Left colon (tissue), 2 donors: ENCODE data around the gene MGAT1. TPM values are rescaled to one million over a fixed set of nuclear protein-coding genes. Genes with fewer than 3 reads are reported as not detected.
"Not testable (repeated sequence)": the region's sequence is repeated elsewhere in the genome, so short reads cannot be mapped to it uniquely, and the experiment has no call there.

Experiments used
- ATAC-seq: fragments of 200-7000 bp; cut with Tn5 transposase; one replicate; pipeline ENCODE4 v1.9.1; 2020; ENCODE audit warnings: mild to moderate bottlenecking, moderate library complexity
- DNase-seq, 2 donors: peaks; one replicate each; pipeline ENCODE4 v3.0.0-alpha.2; 2020
- intact Hi-C, 2 donors: fragments of 100-400 bp; cut with DNase I in 1 of 2; cut with micrococcal nuclease in 1 of 2; formaldehyde crosslinking; loops; one replicate each; pipeline versions ENCODE4 v1.11.2 to v1.14.0; 2022; cut with DNase I, micrococcal nuclease
- total RNA-seq, 2 donors: library from RNA; stranded (reverse); fragmentation: NEBNext Ultra II Directional; extraction: Animal tissue kit (Norgen Biotek cat#: 25700); gene quantifications; one replicate each; pipeline ENCODE4 v1.2.1, GENCODE V29; 2021
- donor health status: DM: no; HTN: no; CAD: no.
- donor health status: DM: yes; HTN: yes; CAD: no.

The MGAT1 gene
- total RNA-seq, 2 donors from 2014 or later: 85.6 to 101 TPM

- ATAC-seq (no peak), DNase-seq (no peak)
- intact Hi-C loops: no loop called here
Observed at GRCh38 chr5:180790524-180790923, 12.1 kb downstream of the MGAT1 start.

DNA sequence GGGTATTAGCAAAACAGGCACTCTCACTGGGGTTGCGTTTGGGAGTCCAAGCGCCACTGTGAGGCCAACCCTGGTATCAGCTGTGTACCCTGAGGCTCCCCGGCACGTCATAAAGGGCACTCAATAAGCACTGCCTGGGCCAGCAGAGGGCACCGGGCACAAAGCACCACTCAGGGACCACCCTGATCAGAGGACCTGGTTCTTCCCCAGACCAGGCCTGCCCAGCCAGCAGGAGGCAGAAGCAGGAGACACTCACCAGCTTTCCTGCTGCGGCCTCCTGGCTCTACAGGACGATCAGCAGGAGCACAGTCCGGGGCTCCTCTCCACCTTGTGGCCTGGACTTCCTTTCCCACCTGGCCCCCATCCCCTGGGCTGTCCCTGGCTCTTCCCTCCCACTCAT lies 12.6 kb downstream of the MGAT1 start:
- ATAC-seq (peak; percentile 18), DNase-seq (no peak)
- intact Hi-C loops: no loop called here

- not testable (repeated sequence) for DNase-seq, ATAC-seq
- intact Hi-C loops: loop anchor here in 1 of 2 donors (10.0 kb wide), 2 partner anchors 66 to 366 kb away; no protein-coding TSS in a partner anchor
Observed at GRCh38 chr5:180788651-180789410, 13.8 kb downstream of the MGAT1 start.

DNA sequence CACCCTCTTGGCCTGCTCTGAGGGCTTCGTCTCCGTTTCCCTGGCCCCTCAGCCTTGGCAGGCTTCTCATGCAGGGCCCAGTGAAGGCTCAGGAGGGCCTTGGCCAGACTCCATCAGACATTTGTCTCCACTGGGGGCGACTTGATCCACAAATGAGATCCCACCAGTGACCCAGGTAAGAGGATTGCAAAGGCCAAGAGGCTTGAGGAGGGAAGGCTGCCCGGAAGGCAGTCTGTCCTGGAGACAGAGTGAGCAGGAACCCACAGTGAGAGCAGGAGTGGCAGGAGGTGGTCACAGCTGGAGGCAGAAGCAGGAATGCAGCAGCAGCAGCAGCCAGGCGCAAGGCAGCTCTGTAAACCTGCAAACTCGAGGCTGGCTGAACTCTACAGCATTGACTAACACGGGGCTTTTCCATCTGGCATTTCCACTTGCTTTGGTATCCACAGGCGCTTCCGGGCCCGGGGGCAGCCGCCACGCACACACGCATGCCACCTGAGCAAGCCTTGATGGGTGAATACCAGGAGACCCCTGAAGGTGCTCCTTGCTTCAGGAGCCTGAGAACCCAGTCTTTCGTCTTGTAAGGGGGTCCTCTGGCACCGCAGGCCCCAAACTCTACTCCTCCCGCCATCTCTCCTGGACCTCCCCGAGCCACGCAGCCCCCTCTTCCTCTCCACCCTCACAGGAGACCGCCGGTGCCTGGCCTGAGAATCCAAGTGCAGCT lies 14.7 kb downstream of the MGAT1 start:
- ATAC-seq (no peak), DNase-seq (no peak)
- intact Hi-C loops: loop anchor here in 1 of 2 donors (10.0 kb wide), 2 partner anchors 67 to 367 kb away; no protein-coding TSS in a partner anchor

- no peak for DNase-seq
- ATAC-seq: no peak
- intact Hi-C loops: loop anchor here in 1 of 2 donors (10.0 kb wide), 2 partner anchors 68 to 368 kb away; no protein-coding TSS in a partner anchor
Observed at GRCh38 chr5:180786531-180787398, 15.8 kb downstream of the MGAT1 start.

- intact Hi-C loops: loop anchor here in 1 of 2 donors (10.0 kb wide), 2 partner anchors 69 to 369 kb away; no protein-coding TSS in a partner anchor
- no peak for DNase-seq
Observed at GRCh38 chr5:180785794-180786221, 16.8 kb downstream of the MGAT1 start.

GRCh38 chr5:180785121-180785781 lies 17.4 kb downstream of the MGAT1 start:
- ATAC-seq (peak; percentile 16), DNase-seq (no peak)
- intact Hi-C loops: loop anchor here in 1 of 2 donors (10.0 kb wide), 2 partner anchors 70 to 370 kb away; no protein-coding TSS in a partner anchor

More at GRCh38 chr5:180785794-180786221, 16.8 kb downstream of the MGAT1 start:
- ATAC-seq: no peak

DNA sequence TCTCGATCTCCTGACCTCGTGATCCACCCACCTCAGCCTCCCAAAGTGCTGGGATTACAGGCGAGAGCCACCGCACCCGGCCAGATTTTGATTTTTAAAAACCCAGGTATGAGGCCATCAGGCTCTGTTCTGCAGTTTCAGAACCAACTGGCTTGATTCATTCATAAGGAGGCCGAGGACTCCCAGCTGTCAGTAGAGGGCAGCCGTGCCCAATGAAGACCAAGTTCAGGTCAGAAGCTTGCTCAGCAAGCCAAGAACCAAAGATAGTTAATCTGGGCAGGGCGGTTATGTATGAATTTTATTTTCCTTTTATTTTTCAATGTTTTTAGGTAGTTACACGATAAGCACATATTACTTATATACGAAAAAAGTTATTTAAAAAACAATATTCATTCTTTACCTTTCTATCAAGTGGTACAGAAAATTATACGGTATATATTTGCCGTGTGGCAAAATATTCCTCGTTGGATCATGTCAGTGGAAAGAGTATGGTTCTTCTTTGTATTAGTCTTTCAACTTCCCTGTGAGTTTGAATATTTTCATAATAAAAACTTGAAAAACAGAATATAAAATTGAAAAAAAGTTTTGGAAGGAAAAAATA lies 18.0 kb downstream of the MGAT1 start:
- DNase-seq (peak; percentile 74 to 86), ATAC-seq (peak; percentile 93)
- intact Hi-C loops: loop anchor here in 1 of 2 donors (10.0 kb wide), 2 partner anchors 70 to 370 kb away; no protein-coding TSS in a partner anchor

- ATAC-seq: no peak
- intact Hi-C loops: loop anchor here in 1 of 2 donors (10.0 kb wide), 2 partner anchors 71 to 371 kb away; no protein-coding TSS in a partner anchor
Observed at GRCh38 chr5:180783340-180784052, 19.1 kb downstream of the MGAT1 start.

GRCh38 chr5:180782748-180783147 lies 19.9 kb downstream of the MGAT1 start:
- no peak for DNase-seq
- intact Hi-C loops: loop anchor here in 1 of 2 donors (10.0 kb wide), 2 partner anchors 72 to 372 kb away; no protein-coding TSS in a partner anchor
- no peak for ATAC-seq

More at GRCh38 chr5:180783340-180784052, 19.1 kb downstream of the MGAT1 start:
- no peak for DNase-seq

GRCh38 chr5:180781900-180782326 lies 20.7 kb downstream of the MGAT1 start:
- intact Hi-C loops: loop anchor here in 1 of 2 donors (10.0 kb wide), 2 partner anchors 73 to 373 kb away; no protein-coding TSS in a partner anchor
- DNase-seq, ATAC-seq: not testable (repeated sequence)

DNA sequence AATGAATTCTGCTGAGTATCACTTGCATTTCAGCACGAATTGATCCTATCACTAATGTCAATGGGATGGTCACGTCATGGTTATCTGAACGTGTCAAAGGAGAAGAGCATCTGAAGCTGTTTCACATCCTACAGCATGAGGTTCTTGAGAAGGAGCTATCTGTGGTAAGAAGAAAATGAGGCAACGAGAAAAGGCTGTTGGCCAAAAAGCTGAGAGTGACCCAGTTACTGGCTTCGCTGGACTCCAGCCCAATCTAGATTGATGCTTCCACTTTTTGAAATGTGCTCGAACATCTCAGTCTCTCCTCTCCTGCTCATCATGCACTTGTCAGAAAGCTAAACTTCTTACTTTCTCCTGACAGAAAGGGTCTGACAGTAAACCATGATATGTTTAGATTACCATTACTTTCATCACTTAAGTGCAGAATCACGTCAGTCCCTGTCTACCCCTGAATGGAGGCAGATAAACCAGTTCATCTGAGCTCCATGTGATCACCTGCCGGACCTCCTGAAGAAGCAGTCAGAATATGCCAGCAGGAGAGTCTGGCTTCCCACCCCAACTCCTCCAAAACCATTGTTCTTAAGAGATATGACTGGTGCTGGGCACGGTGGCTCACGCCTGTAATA lies 22.5 kb downstream of the MGAT1 start:
- ATAC-seq (no peak), DNase-seq (no peak)
- intact Hi-C loops: loop anchor here in 1 of 2 donors (10.0 kb wide), 2 partner anchors 75 to 375 kb away; no protein-coding TSS in a partner anchor

GRCh38 chr5:180777475-180777874 lies 25.1 kb downstream of the MGAT1 start:
- intact Hi-C loops: no loop called here
- no peak for DNase-seq

DNA sequence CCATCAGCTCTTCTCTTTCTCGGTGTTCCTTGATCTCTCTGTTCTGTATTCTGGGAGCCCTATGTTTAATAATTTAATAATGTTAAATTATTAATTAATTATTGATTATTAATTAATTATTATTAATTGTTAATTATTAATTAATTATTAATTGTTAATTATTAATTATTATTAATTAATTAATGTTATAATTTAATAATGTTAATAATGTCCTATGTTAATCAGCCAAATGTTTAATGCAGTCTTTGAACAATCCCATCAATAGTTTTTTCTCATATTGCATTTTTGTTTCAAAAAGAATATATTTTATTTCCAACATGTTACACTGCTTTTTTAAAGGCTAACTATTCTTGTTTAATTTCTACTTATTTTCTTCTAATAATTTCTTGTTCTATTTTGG lies 26.2 kb downstream of the MGAT1 start:
- no peak for DNase-seq
- ATAC-seq: no peak
- intact Hi-C loops: no loop called here

More at GRCh38 chr5:180777475-180777874, 25.1 kb downstream of the MGAT1 start:
- ATAC-seq: no peak

GRCh38 chr5:180775624-180776023 lies 27.0 kb downstream of the MGAT1 start:
- ATAC-seq (no peak), DNase-seq (no peak)
- intact Hi-C loops: no loop called here

GRCh38 chr5:180771839-180772238 lies 30.8 kb downstream of the MGAT1 start:
- intact Hi-C loops: no loop called here
- ATAC-seq (no peak), DNase-seq (no peak)
